Neutrophil (primary cell): Measurements from ENCODE around the gene TEKTIP1.

Experiments used
- H3K27ac ChIP-seq: fragments of 200-600 bp; sonication (generic); 2 replicates; pipeline ENCODE4 v1.5.1; 2016; ENCODE audit warnings: mild to moderate bottlenecking, moderate library complexity
- H3K27me3 ChIP-seq: fragments of 200-600 bp; sonication (generic); 2 replicates; pipeline ENCODE4 v1.6.0; 2016; ENCODE audit warnings: mild to moderate bottlenecking
- H3K36me3 ChIP-seq: fragments of 200-600 bp; sonication (generic); 2 replicates; pipeline ENCODE4 v1.5.1; 2017
- H3K4me1 ChIP-seq, 2 experiments: fragments of 200-600 bp in 1 of 2; sonication (generic) in 1 of 2; 1 replicate in 1 of 2; 2 replicates in 1 of 2; pipeline versions ENCODE4 v1.5.1 to v1.6.1; 2013 to 2016; ENCODE audit warnings: low read depth in 1 of 2, low read length in 1 of 2, mild to moderate bottlenecking in 1 of 2, moderate library complexity in 1 of 2; ENCODE audit not compliant: control insufficient read depth in 1 of 2, insufficient read depth in 1 of 2
- H3K4me3 ChIP-seq, 2 experiments: fragments of 200-600 bp in 1 of 2; sonication (generic) in 1 of 2; 1 replicate in 1 of 2; 2 replicates in 1 of 2; pipeline ENCODE4 v1.5.1; 2013 to 2016; ENCODE audit warnings: low read depth in 1 of 2, low read length in 1 of 2, mild to moderate bottlenecking in 1 of 2, moderate library complexity in 1 of 2
- H3K9me3 ChIP-seq: fragments of 200-600 bp; sonication (generic); 2 replicates; pipeline ENCODE4 v1.5.1; 2016
- TF ChIP-seq, protein P1 (sequence below): fragments of 200-600 bp; sonication (generic); IDR thresholded peaks from 2 replicates; pipeline ENCODE4 v1.5.1; 2016; ENCODE audit warnings: antibody characterized with exemption

TEKTIP1 gene

DNA sequence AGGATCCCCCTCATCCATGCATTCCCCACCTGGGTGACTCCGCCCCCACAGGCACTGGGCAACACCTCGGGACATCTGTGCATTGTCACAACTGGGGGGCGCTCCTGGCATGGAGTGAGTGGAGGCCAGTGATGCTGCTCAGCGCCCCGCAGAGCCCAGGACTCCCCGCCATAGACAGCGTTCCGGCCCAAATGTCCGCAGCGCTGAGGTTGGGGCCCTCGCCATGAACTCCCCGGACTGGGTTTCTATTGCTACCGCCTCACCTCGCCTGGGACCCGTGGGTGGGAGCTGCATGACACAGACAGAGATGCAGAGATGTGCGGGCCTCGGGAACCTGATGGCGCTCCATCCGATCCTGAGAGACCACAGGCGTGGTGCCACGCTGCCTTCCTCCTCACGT lies 28.2 kb upstream of the TEKTIP1 start:
- peaks cover 14 to 16% of the 10 kb centered on the region in 2 experiments for H3K4me1 ChIP-seq
- TF ChIP-seq, protein P1, sequence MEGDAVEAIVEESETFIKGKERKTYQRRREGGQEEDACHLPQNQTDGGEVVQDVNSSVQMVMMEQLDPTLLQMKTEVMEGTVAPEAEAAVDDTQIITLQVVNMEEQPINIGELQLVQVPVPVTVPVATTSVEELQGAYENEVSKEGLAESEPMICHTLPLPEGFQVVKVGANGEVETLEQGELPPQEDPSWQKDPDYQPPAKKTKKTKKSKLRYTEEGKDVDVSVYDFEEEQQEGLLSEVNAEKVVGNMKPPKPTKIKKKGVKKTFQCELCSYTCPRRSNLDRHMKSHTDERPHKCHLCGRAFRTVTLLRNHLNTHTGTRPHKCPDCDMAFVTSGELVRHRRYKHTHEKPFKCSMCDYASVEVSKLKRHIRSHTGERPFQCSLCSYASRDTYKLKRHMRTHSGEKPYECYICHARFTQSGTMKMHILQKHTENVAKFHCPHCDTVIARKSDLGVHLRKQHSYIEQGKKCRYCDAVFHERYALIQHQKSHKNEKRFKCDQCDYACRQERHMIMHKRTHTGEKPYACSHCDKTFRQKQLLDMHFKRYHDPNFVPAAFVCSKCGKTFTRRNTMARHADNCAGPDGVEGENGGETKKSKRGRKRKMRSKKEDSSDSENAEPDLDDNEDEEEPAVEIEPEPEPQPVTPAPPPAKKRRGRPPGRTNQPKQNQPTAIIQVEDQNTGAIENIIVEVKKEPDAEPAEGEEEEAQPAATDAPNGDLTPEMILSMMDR, result no peak
- H3K27ac ChIP-seq, result no peak overlapping the region
- H3K9me3 ChIP-seq, result no peaks in the 10 kb centered on the region
- peaks cover 61% of the 10 kb centered on the region for H3K36me3 ChIP-seq
- H3K27me3 ChIP-seq, result no peaks in the 10 kb centered on the region
- no peak overlapping the region for H3K4me3 ChIP-seq

DNA sequence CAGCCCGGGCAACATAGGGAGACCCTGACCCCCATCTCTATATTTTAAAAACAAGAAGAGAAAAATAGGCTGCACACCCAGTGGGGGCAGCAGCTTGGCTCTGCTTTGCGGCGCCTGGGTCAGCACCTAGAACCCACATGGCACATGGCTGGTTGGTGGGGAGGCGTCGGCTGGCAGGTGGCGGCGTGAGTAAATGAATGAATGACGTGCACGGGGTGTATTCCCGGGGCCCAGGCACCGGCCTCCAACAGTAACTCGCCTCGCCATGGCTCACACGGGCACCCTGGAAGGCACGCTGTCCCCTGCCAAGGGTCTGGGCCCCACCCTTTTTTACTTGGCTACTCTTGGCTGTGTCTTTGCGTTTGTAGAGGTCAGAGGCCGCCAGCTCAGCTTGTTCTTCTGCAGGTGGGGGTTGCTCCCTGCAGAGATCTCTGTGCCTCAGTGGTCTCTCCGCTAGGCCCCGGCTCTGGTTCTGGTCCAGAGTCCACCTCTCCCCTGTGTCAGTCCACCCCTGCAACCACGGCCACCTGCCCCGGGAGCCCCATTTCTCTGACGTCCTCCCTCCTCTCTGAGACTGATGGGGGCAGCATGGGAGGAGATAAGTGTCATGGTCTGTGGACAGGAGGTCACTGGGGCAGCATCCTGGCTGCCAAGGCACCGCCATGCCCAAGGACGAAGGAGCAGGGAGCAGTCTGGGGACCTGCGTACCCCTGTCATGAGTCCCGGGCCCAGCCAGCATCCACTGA lies 27.3 kb upstream of the TEKTIP1 start:
- H3K27me3 ChIP-seq, result no peaks in the 10 kb centered on the region
- H3K27ac ChIP-seq, result no peak overlapping the region
- no peak overlapping the region for H3K4me3 ChIP-seq
- TF ChIP-seq, protein P1, result no peak
- H3K36me3 ChIP-seq, result peaks cover 66% of the 10 kb centered on the region
- H3K9me3 ChIP-seq, result no peaks in the 10 kb centered on the region
- H3K4me1 ChIP-seq, result peaks cover 12% of the 10 kb centered on the region in 2 experiments

DNA sequence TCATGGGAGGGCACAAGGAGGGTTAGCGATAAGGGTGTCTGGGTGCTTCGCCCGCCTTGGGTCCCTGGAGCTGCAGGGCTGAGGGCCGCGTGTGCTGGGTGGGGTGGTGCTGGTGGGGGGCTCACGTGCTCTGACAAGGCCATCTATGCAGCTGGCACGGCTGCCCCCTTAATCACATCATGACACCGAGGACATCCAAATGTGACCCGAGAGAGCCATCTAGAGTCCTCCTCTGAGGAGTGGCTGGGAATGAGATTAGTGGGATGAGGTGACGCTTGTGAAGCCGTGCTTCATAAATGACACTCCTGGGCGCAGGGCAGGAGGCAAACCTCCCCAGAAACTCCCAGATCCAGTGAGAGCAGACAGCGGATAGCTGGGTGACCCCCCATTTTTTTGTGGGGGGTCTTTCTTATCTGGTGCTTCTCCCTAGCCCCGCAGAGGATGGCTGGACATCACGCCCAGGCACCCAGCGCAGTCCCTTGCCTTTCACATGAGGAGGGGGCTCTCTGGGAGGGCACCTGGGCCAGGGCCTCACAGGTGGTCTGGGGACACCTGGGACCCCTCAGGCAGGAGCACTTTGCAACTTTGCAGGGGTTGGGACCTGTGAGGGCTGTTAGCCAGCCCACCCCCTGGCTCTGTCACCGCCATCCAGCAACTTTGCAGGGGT lies 26.3 kb upstream of the TEKTIP1 start:
- no peak overlapping the region for H3K27ac ChIP-seq
- TF ChIP-seq, protein P1, result no peak
- H3K9me3 ChIP-seq, result no peaks in the 10 kb centered on the region
- H3K27me3 ChIP-seq, result no peaks in the 10 kb centered on the region
- H3K4me1 ChIP-seq, result peaks cover 2% of the 10 kb centered on the region in 2 experiments
- peaks cover 67% of the 10 kb centered on the region for H3K36me3 ChIP-seq
- H3K4me3 ChIP-seq, result no peak overlapping the region

DNA sequence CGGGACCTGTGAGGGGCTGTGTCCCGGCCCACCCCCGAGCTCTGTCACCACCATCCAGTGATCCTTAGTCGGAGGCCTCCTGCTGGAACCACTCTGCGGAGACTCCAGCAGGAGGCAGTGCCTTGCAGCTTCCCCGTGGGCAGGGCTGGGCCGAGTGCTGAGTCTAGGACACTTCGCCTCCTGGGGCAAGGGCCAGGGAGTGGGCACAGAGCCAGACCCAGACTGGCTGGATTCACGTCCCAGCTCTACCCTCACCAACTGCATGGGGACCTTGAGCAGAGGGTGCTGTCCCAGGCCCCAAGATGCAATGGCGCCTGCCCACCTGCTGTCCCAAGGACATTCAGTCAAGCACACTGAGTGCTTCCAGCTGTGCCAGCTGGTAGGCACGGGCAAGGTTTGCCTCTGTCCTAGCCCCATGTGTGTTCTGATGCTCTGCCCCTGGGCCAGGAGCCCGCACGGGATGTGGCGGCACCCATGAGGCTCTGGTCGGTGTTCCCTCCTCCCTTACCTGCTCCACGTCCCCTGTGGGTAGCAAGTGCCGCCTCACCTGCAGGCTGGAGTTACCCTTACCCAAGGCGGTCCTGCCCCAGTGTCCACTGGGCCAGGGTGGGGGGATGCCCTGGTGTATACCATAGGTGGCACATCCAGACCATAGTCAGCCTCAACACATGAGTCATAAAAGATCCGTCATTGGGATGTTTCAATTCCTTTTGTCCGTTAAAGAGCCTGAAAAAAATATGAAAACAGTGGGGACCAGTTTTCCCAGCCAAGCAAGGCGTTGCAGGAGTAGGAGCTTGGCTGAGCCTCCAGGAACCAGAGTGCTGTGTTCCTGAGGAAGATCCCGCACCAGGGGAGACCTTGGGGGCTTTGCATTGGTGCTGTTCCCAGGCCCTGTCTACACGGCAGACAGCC lies 25.5 kb upstream of the TEKTIP1 start:
- TF ChIP-seq, protein P1, result no peak
- H3K27me3 ChIP-seq, result no peaks in the 10 kb centered on the region
- H3K36me3 ChIP-seq, result peaks cover 67% of the 10 kb centered on the region
- H3K4me1 ChIP-seq, result no peaks in the 10 kb centered on the region
- H3K9me3 ChIP-seq, result no peaks in the 10 kb centered on the region
- no peak overlapping the region for H3K4me3 ChIP-seq
- no peak overlapping the region for H3K27ac ChIP-seq

DNA sequence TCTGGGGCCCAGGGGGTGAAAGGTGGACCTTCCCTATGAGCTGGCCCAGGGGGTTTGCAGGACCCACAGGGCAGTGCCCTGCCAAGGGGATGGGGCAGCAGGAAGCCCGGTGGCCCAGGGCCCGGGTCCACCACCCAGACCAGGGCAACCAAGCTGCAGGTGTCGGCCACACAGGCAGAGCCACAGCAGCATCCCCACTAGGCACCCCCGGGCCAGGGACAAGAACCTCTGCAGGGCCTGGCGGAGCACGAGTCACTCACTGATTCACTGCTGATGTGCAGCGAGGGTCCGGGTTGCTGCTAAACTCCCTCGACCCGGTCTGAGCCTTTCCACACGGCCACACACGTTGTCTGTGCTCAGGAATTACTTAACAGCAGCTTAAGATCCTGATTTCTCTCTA lies 24.0 kb upstream of the TEKTIP1 start:
- TF ChIP-seq, protein P1, result no peak
- H3K9me3 ChIP-seq, result no peaks in the 10 kb centered on the region
- H3K27ac ChIP-seq, result no peak overlapping the region

More for the DNA sequence above, 24.0 kb upstream of the TEKTIP1 start:
- Histone ChIP-seq H3K27me3 (no peaks in the 10 kb centered on the region), H3K36me3 (peaks cover 69% of the 10 kb centered on the region), H3K4me1 (no peaks in the 10 kb centered on the region), H3K4me3 (no peak overlapping the region)
